K562 (cell line): Measurements from ENCODE around the gene MGST1. TPM values are rescaled to one million over a fixed set of nuclear protein-coding genes. Genes with fewer than 3 reads are reported as not detected.

Experiments
- ARID4B ChIP-seq: sonication (generic); formaldehyde crosslinking; IDR thresholded peaks from 2 replicates; pipeline ENCODE4 v1.8.0; 2022; ENCODE audit warnings: mild to moderate bottlenecking, missing genetic modification reagents
- ATF2 ChIP-seq: sonication (generic); formaldehyde crosslinking; IDR thresholded peaks from 2 replicates; pipeline ENCODE4 v1.8.1; 2022; ENCODE audit warnings: missing genetic modification reagents
- ATF7 ChIP-seq: fragments of 450-650 bp; IDR thresholded peaks from 2 replicates; pipeline ENCODE4 v1.7.1; 2014; ENCODE audit warnings: mild to moderate bottlenecking, moderate library complexity
- RFX7 ChIP-seq: fragments of 250-450 bp; sonication (Bioruptor Pico); IDR thresholded peaks from 2 replicates; pipeline ENCODE4 v1.5.1; 2021; ENCODE audit warnings: mild to moderate bottlenecking
- ZNF174 ChIP-seq: fragments of 250-450 bp; sonication (Bioruptor Pico); IDR thresholded peaks from 2 replicates; pipeline ENCODE4 v1.4.0; 2020; ENCODE audit warnings: mild to moderate bottlenecking
- polyA plus RNA-seq, 8 experiments: library from polyadenylated mRNA; depleted of rRNA in 4 of 8; stranded (reverse) in 5 of 8; unstranded in 3 of 8; fragments of >200 nt; fragmentation: Nextera tagmentation in 2 of 8; fragmentation: Illumina TruSeq in 1 of 8; extraction: Ambion mirVana in 2 of 8; extraction: Trizol in 1 of 8; gene quantifications; 2 replicates each; pipeline versions ENCODE4 v1.2.1 to v1.2.3, GENCODE V29; 2011 to 2014; ENCODE audit warnings: inconsistent platforms in 1 of 8, missing spikeins in 1 of 8
- total RNA-seq, 7 experiments: library from RNA; depleted of rRNA in 6 of 7; stranded (reverse); fragments of >200 nt in 6 of 7; fragmentation: Illumina TruSeq in 2 of 7; extraction: Trizol in 2 of 7; gene quantifications; 2 replicates each; pipeline versions ENCODE4 v1.2.1 to v1.2.3, GENCODE V29; 2011 to 2021; ENCODE audit warnings: low replicate concordance in 1 of 7

Gene MGST1
- total and polyA plus RNA-seq, 9 of the 15 experiments (the other 6 are each of a cell fraction or from before 2014, with no cell fraction given), result 12.1 to 190 (median 73.3) TPM

GRCh38 chr12:16392846-16393535, 45.5 kb downstream of the MGST1 start (continued):
- TF ChIP-seq ARID4B (CRISPR knock-in tag) (no peak), RFX7 (CRISPR knock-in tag) (no peak), ATF2 (CRISPR knock-in tag) (no peak), ZNF174 (CRISPR knock-in tag) (no peak), ATF7 (no peak)
